ENCODE data around the gene BCL11B.

The BCL11B gene

GRCh38 chr14:99156814-99157213 is 115.2 kb downstream of the BCL11B start:
- no peaks in the 10 kb centered on the region for H3K36me3 Mint-ChIP-seq (ENCODE audit: low read depth)
- peaks cover 19% of the 10 kb centered on the region for H3K4me1 Mint-ChIP-seq (ENCODE audit: low read depth)
- H3K9me3 Mint-ChIP-seq: peaks cover 6% of the 10 kb centered on the region
- H3K27me3 Mint-ChIP-seq: peaks cover 9% of the 10 kb centered on the region
- H3K4me3 Mint-ChIP-seq: no peak overlapping the region
- intact Hi-C loops (cut with micrococcal nuclease): no loop called here
- no peak overlapping the region for H3K27ac Mint-ChIP-seq

- Mint-ChIP-seq H3K9me3 (no peaks in the 10 kb centered on the region), H3K4me3 (no peak overlapping the region), H3K27me3 (peaks cover 7% of the 10 kb centered on the region), H3K36me3 (ENCODE audit: low read depth) (no peaks in the 10 kb centered on the region), H3K27ac (no peak overlapping the region), H3K4me1 (ENCODE audit: low read depth) (peaks cover 19% of the 10 kb centered on the region)
- intact Hi-C loops (cut with micrococcal nuclease): no loop called here
Observed at GRCh38 chr14:99156090-99156425, 115.9 kb downstream of the BCL11B start.

- H3K27ac Mint-ChIP-seq: no peak overlapping the region
- H3K4me1 Mint-ChIP-seq (ENCODE audit: low read depth): peaks cover 19% of the 10 kb centered on the region
- H3K4me3 Mint-ChIP-seq: no peak overlapping the region
- intact Hi-C loops (cut with micrococcal nuclease): no loop called here
- peaks cover 9% of the 10 kb centered on the region for H3K27me3 Mint-ChIP-seq
- no peaks in the 10 kb centered on the region for H3K9me3 Mint-ChIP-seq
- no peaks in the 10 kb centered on the region for H3K36me3 Mint-ChIP-seq (ENCODE audit: low read depth)
Observed at GRCh38 chr14:99155173-99156089, 116.6 kb downstream of the BCL11B start.

- H3K36me3 Mint-ChIP-seq (ENCODE audit: low read depth): no peaks in the 10 kb centered on the region
- intact Hi-C loops (cut with micrococcal nuclease): no loop called here
- H3K27ac Mint-ChIP-seq: no peak overlapping the region
- no peaks in the 10 kb centered on the region for H3K9me3 Mint-ChIP-seq
- H3K4me3 Mint-ChIP-seq: no peak overlapping the region
- peaks cover 17% of the 10 kb centered on the region for H3K27me3 Mint-ChIP-seq
- H3K4me1 Mint-ChIP-seq (ENCODE audit: low read depth): peaks cover 8% of the 10 kb centered on the region
Observed at GRCh38 chr14:99150236-99150635, 121.8 kb downstream of the BCL11B start.

GRCh38 chr14:99148861-99149610 is 123.0 kb downstream of the BCL11B start:
- Mint-ChIP-seq H3K27ac (no peak overlapping the region), H3K27me3 (peaks cover 17% of the 10 kb centered on the region), H3K4me3 (no peak overlapping the region), H3K36me3 (ENCODE audit: low read depth) (no peaks in the 10 kb centered on the region), H3K4me1 (ENCODE audit: low read depth) (no peaks in the 10 kb centered on the region), H3K9me3 (no peaks in the 10 kb centered on the region)
- intact Hi-C loops (cut with micrococcal nuclease): no loop called here

GRCh38 chr14:99148131-99148530 is 123.9 kb downstream of the BCL11B start:
- no peaks in the 10 kb centered on the region for H3K36me3 Mint-ChIP-seq (ENCODE audit: low read depth)
- intact Hi-C loops (cut with micrococcal nuclease): no loop called here
- no peaks in the 10 kb centered on the region for H3K4me1 Mint-ChIP-seq (ENCODE audit: low read depth)
- H3K4me3 Mint-ChIP-seq: no peak overlapping the region
- no peak overlapping the region for H3K27ac Mint-ChIP-seq
- peaks cover 17% of the 10 kb centered on the region for H3K27me3 Mint-ChIP-seq
- H3K9me3 Mint-ChIP-seq: no peaks in the 10 kb centered on the region

- Mint-ChIP-seq H3K27ac (no peak overlapping the region), H3K27me3 (peaks cover 17% of the 10 kb centered on the region), H3K4me1 (ENCODE audit: low read depth) (no peaks in the 10 kb centered on the region), H3K9me3 (no peaks in the 10 kb centered on the region), H3K36me3 (ENCODE audit: low read depth) (no peaks in the 10 kb centered on the region), H3K4me3 (no peak overlapping the region)
- intact Hi-C loops (cut with micrococcal nuclease): no loop called here
Observed at GRCh38 chr14:99147366-99147740, 124.6 kb downstream of the BCL11B start.

GRCh38 chr14:99146616-99147365 is 125.2 kb downstream of the BCL11B start:
- intact Hi-C loops (cut with micrococcal nuclease): no loop called here
- no peak overlapping the region for H3K27ac Mint-ChIP-seq
- H3K36me3 Mint-ChIP-seq (ENCODE audit: low read depth): no peaks in the 10 kb centered on the region
- no peaks in the 10 kb centered on the region for H3K4me1 Mint-ChIP-seq (ENCODE audit: low read depth)
- no peak overlapping the region for H3K4me3 Mint-ChIP-seq
- H3K9me3 Mint-ChIP-seq: no peaks in the 10 kb centered on the region
- H3K27me3 Mint-ChIP-seq: peaks cover 17% of the 10 kb centered on the region

- H3K4me1 Mint-ChIP-seq (ENCODE audit: low read depth): no peaks in the 10 kb centered on the region
- peaks cover 11% of the 10 kb centered on the region for H3K27me3 Mint-ChIP-seq
- H3K36me3 Mint-ChIP-seq (ENCODE audit: low read depth): no peaks in the 10 kb centered on the region
- no peak overlapping the region for H3K4me3 Mint-ChIP-seq
- no peaks in the 10 kb centered on the region for H3K9me3 Mint-ChIP-seq
- no peak overlapping the region for H3K27ac Mint-ChIP-seq
- intact Hi-C loops (cut with micrococcal nuclease): no loop called here
Observed at GRCh38 chr14:99145307-99145706, 126.7 kb downstream of the BCL11B start.

- H3K4me3 Mint-ChIP-seq: no peak overlapping the region
- no peak overlapping the region for H3K27ac Mint-ChIP-seq
- H3K36me3 Mint-ChIP-seq (ENCODE audit: low read depth): no peaks in the 10 kb centered on the region
- intact Hi-C loops (cut with micrococcal nuclease): no loop called here
- no peaks in the 10 kb centered on the region for H3K9me3 Mint-ChIP-seq
- no peaks in the 10 kb centered on the region for H3K4me1 Mint-ChIP-seq (ENCODE audit: low read depth)
- H3K27me3 Mint-ChIP-seq: peaks cover 6% of the 10 kb centered on the region
Observed at GRCh38 chr14:99143793-99144192, 128.2 kb downstream of the BCL11B start.

GRCh38 chr14:99143126-99143525 is 128.9 kb downstream of the BCL11B start:
- Mint-ChIP-seq H3K27ac (no peak overlapping the region), H3K4me1 (ENCODE audit: low read depth) (no peaks in the 10 kb centered on the region), H3K9me3 (no peaks in the 10 kb centered on the region), H3K27me3 (peaks cover 1% of the 10 kb centered on the region), H3K4me3 (no peak overlapping the region), H3K36me3 (ENCODE audit: low read depth) (no peaks in the 10 kb centered on the region)
- intact Hi-C loops (cut with micrococcal nuclease): no loop called here

- H3K9me3 Mint-ChIP-seq: no peaks in the 10 kb centered on the region
- H3K4me3 Mint-ChIP-seq: no peak overlapping the region
- H3K4me1 Mint-ChIP-seq (ENCODE audit: low read depth): peaks cover 10% of the 10 kb centered on the region
- H3K27ac Mint-ChIP-seq: no peak overlapping the region
- H3K27me3 Mint-ChIP-seq: peaks cover 12% of the 10 kb centered on the region
- H3K36me3 Mint-ChIP-seq (ENCODE audit: low read depth): no peaks in the 10 kb centered on the region
- intact Hi-C loops (cut with micrococcal nuclease): no loop called here
Observed at GRCh38 chr14:99141236-99141635, 130.8 kb downstream of the BCL11B start.

- Mint-ChIP-seq H3K4me3 (no peak overlapping the region), H3K4me1 (ENCODE audit: low read depth) (peaks cover 10% of the 10 kb centered on the region), H3K36me3 (ENCODE audit: low read depth) (no peaks in the 10 kb centered on the region), H3K27me3 (peaks cover 16% of the 10 kb centered on the region), H3K27ac (no peak overlapping the region), H3K9me3 (no peaks in the 10 kb centered on the region)
- intact Hi-C loops (cut with micrococcal nuclease): no loop called here
Observed at GRCh38 chr14:99138999-99139865, 132.8 kb downstream of the BCL11B start.

Data from dendritic cell treated with granulocyte-macrophage colony-stimulating factor and Interleukin-4, amounts not matched to agents 40 ng/mL and 50 ng/mL, for 4 days (primary cell).